Measurements from ENCODE around the gene BORCS6. TPM values are rescaled to one million over a fixed set of nuclear protein-coding genes. Genes with fewer than 3 reads are reported as not detected.
A peak's percentile ranks its signal among the peaks of the same experiment; 100 is the strongest.

BORCS6 gene
- total and polyA plus RNA-seq, 2 donors (not counting 1 experiment from before 2014, with no cell fraction given), result 9.7 to 20.2 TPM

DNA sequence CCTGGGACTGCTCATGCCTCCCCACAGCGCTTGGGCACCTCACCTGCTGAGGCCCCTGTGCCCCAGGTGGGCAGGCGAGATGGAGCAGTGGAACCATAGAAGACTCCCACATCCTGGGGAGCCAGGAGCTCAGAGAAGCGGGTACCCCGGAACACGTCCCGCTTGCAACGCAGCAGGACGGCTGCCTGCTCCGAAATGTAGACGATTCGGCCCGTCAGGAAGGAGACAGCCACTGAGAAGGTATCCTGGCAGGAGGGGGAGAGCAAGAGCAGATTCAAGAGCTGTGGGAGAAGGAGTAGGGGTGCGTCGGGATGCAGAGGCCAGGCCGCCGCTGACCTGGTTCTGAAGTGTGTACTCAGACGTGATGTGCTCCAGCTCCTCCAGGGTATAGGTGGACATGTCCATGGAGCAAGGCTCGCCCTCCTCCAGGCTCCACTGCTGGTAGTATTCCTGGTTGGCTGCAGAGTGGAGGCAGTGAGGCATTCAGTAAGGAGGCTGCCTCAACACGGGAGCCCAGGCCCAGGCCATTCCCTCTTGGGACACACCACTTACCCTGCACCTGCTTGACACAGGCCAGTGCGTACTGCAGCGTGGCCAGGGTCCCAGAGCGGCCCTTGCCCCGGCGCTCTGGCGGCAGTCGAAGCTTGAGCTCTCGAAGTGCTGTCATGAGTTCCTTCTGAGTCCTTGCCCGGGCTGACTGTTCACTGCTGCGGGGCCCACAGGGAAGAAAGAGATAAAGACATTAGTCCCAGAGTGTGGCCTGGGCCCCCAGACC, 40.4 kb downstream of the BORCS6 start:
- Histone ChIP-seq H3K4me1 (ENCODE audit: control insufficient read depth in 2 of 2, insufficient read depth in 2 of 2, low read length in 2 of 2) (peaks cover 38 to 49% of the 10 kb centered on the region in 2 donors), H3K27me3 (replicated peaks in 1 of 4; ENCODE audit: control extremely low read depth in 1 of 4, control insufficient read depth in 3 of 4, insufficient read depth in 4 of 4, low read length in 3 of 4) (no peaks in the 10 kb centered on the region), H3K9me3 (ENCODE audit: control extremely low read depth in 1 of 3, control insufficient read depth in 2 of 3, insufficient read depth in 1 of 3, low read length in 2 of 3) (peaks cover 0 to 6% (median 0%) of the 10 kb centered on the region in 3 donors), H3K4me3 (ENCODE audit: control extremely low read depth in 1 of 5, extremely low read depth in 1 of 5, insufficient read depth in 1 of 5, low read depth in 2 of 5, low read length in 4 of 5) (no peak overlapping the region), H2AFZ (ENCODE audit: insufficient read depth, low read depth, low read length, poor library complexity, severe bottlenecking) (no peak overlapping the region), H3K27ac (ENCODE audit: low read length in 2 of 2) (no peak overlapping the region), H3K4me2 (replicated peaks; ENCODE audit: low read depth, low read length, poor library complexity, severe bottlenecking) (peak overlapping the region; percentile 98), H3K79me2 (ENCODE audit: control insufficient read depth, insufficient read depth, low read length) (peaks cover 53% of the 10 kb centered on the region), H3K36me3 (replicated peaks in 1 of 2; ENCODE audit: control extremely low read depth in 1 of 2, control insufficient read depth in 1 of 2, extremely low read depth in 1 of 2, insufficient read depth in 2 of 2, low read length in 1 of 2) (peaks cover 0 to 52% of the 10 kb centered on the region in 2 experiments), H4K20me1 (ENCODE audit: control insufficient read depth, insufficient read depth, low read length, poor library complexity, severe bottlenecking) (peaks cover 50% of the 10 kb centered on the region), H3K9ac (ENCODE audit: low read length) (no peak overlapping the region)
- ATAC-seq (ENCODE audit: low read depth) (no peak), DNase-seq (peak; percentile 44)
- Mint-ChIP-seq H3K27ac (peak overlapping the region; percentile 20), H3K4me3 (no peak overlapping the region), H3K9me3 (ENCODE audit: insufficient read depth) (no peaks in the 10 kb centered on the region), H3K27me3 (no peaks in the 10 kb centered on the region), H3K4me1 (peaks cover 42% of the 10 kb centered on the region)
- POLR2A ChIA-PET, result interaction anchor here (0.5 to 5.6 kb wide), 4 partner anchors 10 to 63 kb away, joined by 5 to 36 read pairs (median 8); partner anchors contain the start of gene VAMP2
- intact Hi-C loops (cut with micrococcal nuclease), result no loop called here
- 98% methylated on average over 28 of the region's 29 CpGs for WGBS (ENCODE audit: insufficient coverage)
- no peak for TF ChIP-seq EZH2 (IDR thresholded peaks at IDR 0.05; ENCODE audit: borderline replicate concordance, insufficient read depth, low read depth, low read length, poor library complexity, severe bottlenecking)
- TF ChIP-seq, protein P1, sequence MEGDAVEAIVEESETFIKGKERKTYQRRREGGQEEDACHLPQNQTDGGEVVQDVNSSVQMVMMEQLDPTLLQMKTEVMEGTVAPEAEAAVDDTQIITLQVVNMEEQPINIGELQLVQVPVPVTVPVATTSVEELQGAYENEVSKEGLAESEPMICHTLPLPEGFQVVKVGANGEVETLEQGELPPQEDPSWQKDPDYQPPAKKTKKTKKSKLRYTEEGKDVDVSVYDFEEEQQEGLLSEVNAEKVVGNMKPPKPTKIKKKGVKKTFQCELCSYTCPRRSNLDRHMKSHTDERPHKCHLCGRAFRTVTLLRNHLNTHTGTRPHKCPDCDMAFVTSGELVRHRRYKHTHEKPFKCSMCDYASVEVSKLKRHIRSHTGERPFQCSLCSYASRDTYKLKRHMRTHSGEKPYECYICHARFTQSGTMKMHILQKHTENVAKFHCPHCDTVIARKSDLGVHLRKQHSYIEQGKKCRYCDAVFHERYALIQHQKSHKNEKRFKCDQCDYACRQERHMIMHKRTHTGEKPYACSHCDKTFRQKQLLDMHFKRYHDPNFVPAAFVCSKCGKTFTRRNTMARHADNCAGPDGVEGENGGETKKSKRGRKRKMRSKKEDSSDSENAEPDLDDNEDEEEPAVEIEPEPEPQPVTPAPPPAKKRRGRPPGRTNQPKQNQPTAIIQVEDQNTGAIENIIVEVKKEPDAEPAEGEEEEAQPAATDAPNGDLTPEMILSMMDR (IDR thresholded peaks at IDR 0.05), result no peak
- CTCF ChIA-PET, result interaction anchor here (1.4 to 2.7 kb wide), 6 partner anchors 9 to 89 kb away, joined by 3 to 19 read pairs (median 8); partner anchors contain the start of gene ALOXE3

DNA sequence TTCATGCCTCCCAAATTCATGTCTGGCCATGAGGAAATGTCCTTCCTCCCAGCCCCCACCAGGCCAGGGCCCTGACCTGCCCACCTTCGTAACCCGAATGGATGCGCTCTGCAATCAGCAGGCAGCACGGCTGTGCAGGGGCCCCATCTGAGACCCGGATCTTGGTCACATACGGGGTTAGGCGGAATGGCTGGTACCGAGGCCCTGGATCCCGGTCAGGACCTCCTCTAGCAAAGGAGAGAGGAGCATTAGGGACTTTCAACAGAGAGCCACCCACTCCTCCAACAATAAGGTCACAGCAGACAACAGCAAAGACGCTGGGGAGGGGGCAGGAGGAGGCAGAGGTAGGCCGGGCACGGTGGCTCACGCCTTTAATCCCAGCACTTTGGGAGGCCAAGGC, 41.4 kb downstream of the BORCS6 start:
- Mint-ChIP-seq H3K27ac (no peak overlapping the region), H3K4me3 (no peak overlapping the region), H3K27me3 (no peaks in the 10 kb centered on the region), H3K4me1 (peaks cover 36% of the 10 kb centered on the region), H3K9me3 (ENCODE audit: insufficient read depth) (no peaks in the 10 kb centered on the region)
- peaks cover 42% of the 10 kb centered on the region for H4K20me1 ChIP-seq (ENCODE audit: control insufficient read depth, insufficient read depth, low read length, poor library complexity, severe bottlenecking)
- TF ChIP-seq EZH2 (IDR thresholded peaks at IDR 0.05; ENCODE audit: borderline replicate concordance, insufficient read depth, low read depth, low read length, poor library complexity, severe bottlenecking), result no peak
- TF ChIP-seq, protein P1 (IDR thresholded peaks at IDR 0.05), result no peak
- H3K36me3 ChIP-seq (replicated peaks in 1 of 2; ENCODE audit: control extremely low read depth in 1 of 2, control insufficient read depth in 1 of 2, extremely low read depth in 1 of 2, insufficient read depth in 2 of 2, low read length in 1 of 2), result peaks cover 0 to 63% of the 10 kb centered on the region in 2 experiments
- H3K27me3 ChIP-seq (replicated peaks in 1 of 4; ENCODE audit: control extremely low read depth in 1 of 4, control insufficient read depth in 3 of 4, insufficient read depth in 4 of 4, low read length in 3 of 4), result no peaks in the 10 kb centered on the region
- no peak overlapping the region for H3K4me2 ChIP-seq (replicated peaks; ENCODE audit: low read depth, low read length, poor library complexity, severe bottlenecking)
- ChIA-PET POLR2A (interaction anchor here (0.5 to 5.6 kb wide), 4 partner anchors 9 to 472 kb away, joined by 3 to 36 read pairs (median 4); no protein-coding TSS in a partner anchor), CTCF (interaction anchor here (0.7 to 2.7 kb wide), 4 partner anchors 9 to 55 kb away, joined by 3 to 10 read pairs (median 5); no protein-coding TSS in a partner anchor)
- DNase-seq (no peak), ATAC-seq (ENCODE audit: low read depth) (no peak)
- WGBS (ENCODE audit: insufficient coverage), result 98% methylated on average over 5 of the region's 13 CpGs
- no peak overlapping the region for H3K27ac ChIP-seq (ENCODE audit: low read length in 2 of 2)
- no peak overlapping the region for H3K4me3 ChIP-seq (ENCODE audit: control extremely low read depth in 1 of 5, extremely low read depth in 1 of 5, insufficient read depth in 1 of 5, low read depth in 2 of 5, low read length in 4 of 5)
- H3K9me3 ChIP-seq (ENCODE audit: control extremely low read depth in 1 of 3, control insufficient read depth in 2 of 3, insufficient read depth in 1 of 3, low read length in 2 of 3), result peaks cover 0 to 6% (median 0%) of the 10 kb centered on the region in 3 donors
- no peak overlapping the region for H2AFZ ChIP-seq (ENCODE audit: insufficient read depth, low read depth, low read length, poor library complexity, severe bottlenecking)
- no peak overlapping the region for H3K9ac ChIP-seq (ENCODE audit: low read length)
- intact Hi-C loops (cut with micrococcal nuclease), result no loop called here
- peaks cover 46% of the 10 kb centered on the region for H3K79me2 ChIP-seq (ENCODE audit: control insufficient read depth, insufficient read depth, low read length)
- peaks cover 27 to 39% of the 10 kb centered on the region in 2 donors for H3K4me1 ChIP-seq (ENCODE audit: control insufficient read depth in 2 of 2, insufficient read depth in 2 of 2, low read length in 2 of 2)
